GM21447 (cell line): Measurements from ENCODE around the gene ZSWIM5.
"Not testable (repeated sequence)": the region's sequence is repeated elsewhere in the genome, so short reads cannot be mapped to it uniquely, and the experiment has no call there.

Experiments used
- ATAC-seq: cut with Tn5 transposase; IDR thresholded peaks from one replicate; pipeline ENCODE4 v1.9.1; 2021; ENCODE audit not compliant: unreplicated experiment

Gene ZSWIM5

DNA sequence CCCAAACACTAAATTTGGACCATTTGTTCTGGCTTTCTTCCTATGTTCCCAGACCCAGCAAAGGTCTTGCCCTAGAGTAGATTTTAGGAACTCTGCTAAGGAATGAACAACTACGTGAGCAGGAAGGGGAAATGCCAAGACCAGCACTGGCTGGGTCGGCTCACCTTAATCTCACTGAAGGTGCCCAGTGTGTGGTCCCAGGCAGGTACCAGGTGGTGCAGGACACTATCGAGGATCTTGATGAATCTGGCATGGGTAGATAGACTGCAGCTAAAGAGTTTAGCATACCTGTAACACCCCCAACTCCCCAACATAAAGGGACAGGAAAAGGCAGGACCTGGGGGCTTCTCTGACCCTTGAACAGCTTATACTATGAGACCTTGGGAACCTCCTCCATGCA is 198.3 kb downstream of the ZSWIM5 start:
- ATAC-seq: no peak

DNA sequence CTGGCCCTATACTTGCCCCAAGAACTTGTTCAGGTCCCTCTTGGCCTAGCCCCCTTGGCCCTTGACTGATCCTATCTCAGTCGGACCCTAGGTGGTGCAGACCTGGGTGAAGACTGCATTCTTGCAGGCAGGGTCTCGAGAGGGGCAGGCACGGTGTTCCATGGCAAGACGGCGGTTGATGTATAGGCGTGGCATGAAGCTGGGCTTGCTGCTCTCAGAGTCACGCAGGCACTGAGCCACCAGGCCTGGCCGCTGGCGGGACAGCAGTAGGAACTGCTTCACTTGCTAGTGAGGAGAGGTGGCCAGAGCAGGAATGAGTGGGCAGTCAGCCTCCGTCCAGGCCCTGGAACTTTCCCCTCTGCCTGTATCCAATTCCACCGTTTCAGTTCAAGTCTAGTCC is 199.1 kb downstream of the ZSWIM5 start:
- ATAC-seq: no peak

DNA sequence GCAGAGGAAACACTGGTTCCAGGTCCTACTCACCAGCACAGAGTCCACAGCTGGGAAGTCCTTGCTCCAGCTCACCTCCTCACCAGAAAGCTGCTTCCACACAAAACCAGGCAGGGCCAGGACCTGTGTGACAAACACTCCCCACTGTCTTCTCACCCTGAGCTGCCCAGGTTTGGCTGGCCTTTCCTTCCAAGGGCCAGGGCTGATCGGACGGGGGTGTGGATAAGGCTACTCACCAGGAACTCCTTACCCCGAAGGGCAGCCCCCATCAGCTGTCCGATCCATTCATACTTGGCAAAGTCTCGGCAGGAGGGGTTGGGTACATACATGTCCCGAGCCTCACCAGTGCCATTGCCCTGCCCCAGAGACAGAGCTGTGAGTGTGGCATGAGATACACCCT is 200.6 kb downstream of the ZSWIM5 start:
- ATAC-seq: no peak

DNA sequence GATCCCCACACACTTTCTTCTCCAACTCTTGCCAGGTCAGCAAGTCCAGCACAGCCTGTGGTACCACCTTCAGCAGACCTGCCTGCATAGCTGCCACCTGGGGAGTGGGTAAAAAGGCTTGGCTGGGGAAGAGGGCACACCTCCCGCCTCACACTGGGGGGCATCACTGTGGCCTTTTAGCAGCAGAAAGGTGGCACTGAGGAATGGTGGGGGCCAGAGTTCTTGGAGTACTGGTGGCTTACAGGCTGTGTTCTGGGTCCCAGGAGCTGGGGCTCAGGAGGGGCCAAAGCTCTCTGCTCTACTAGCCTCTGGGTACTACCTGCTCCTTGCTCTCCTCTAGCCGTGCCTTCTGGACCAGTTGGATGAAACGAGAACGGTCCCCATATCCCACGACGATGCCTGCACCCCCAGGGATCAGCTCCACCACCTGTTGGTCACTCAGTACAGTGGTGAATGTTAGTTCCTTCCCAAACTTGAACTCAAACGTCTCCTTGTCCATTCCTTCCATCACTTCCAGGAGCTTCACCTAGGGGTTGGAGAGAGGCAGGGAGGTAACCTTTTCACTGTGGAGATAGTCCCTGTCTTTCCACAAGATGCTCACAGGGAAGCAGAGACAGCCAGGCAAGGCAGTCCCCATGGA is 202.0 kb downstream of the ZSWIM5 start:
- ATAC-seq: no peak

DNA sequence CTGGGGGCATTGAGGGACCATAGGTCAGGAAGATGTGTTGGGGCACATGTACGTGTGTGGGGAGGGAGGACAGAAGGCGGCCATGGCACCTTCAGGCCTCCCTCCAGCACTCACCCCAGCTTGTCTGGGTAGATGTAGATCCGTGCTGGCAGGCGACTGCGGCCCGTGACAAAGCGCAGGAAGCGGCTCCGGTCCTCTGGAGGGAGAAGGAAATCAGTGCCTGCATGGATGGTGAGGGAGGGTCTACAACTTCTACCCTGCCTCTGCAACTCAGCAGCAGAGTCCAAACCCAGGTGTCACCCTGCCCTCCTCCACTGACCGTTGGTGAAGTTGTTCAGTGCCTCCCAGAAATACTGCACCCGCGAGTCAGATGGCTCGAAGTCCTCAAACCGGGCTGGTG is 202.7 kb downstream of the ZSWIM5 start:
- no peak for ATAC-seq

DNA sequence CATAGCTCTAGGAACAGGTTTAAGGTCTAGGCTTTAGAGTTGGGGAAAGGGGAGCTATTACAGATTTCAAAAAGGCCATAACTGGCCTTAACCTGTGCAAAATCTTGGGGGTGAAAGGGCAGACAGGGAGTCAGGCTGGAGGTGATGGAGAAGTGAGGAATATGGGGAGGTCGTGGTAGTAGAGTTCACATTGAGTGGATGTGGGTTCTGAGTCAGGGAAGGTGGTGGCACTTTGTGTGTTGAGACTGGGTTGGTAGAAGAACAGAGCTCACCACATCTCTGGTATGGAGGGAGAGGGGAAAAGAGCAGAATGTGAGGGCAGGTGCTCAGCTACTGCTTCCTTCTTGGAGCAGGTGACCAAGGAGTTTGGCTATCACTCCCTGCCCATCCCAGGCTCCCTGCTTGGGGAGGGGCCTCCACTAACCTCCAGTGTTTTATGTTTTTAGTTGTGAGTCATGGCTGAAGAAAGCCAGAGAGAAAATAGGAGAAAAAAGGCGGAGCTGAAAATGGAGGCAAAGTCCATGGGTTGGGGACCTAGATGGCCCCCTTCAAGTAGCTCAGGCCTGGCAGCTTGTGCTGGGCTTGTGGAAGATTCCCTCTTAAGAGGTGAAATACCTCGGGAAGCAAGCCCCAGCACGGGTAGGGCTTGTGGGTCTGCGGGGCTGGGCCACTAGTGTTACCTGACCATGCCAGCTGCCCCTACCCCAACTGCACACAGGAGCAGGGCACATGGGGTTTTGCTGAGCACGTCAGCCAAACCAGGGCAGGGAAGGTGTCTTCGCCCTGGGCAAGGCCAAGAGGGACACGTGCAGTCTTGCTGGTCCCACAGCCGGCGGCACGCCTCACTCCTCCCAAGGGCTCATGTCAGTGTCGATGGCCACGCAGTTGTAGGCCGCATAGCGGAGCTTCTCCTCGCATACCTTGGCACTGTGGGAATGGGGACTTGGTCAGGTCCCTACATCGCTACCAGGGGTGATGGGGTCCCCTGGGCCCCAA is 203.5 kb downstream of the ZSWIM5 start:
- ATAC-seq: no peak

DNA sequence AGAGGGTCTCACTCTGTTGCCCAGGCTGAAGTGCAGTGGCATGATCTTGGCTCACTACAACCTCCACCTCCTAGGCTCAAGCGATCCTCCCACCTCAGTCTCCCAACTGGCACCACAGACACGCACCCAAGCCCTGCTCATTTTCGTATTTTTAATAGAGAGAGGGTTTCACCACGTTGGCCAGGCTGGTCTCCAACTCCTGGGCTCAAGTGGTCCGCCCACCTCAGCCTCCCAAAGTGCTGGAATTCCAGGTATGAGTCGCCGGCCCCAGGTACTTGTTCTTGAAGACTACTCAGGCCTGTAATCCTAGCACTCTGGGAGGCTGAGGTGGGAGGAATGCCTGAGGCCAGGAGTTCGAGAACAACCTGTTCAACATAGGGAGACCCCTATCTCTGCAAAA is 204.8 kb downstream of the ZSWIM5 start:
- not testable (repeated sequence) for ATAC-seq

DNA sequence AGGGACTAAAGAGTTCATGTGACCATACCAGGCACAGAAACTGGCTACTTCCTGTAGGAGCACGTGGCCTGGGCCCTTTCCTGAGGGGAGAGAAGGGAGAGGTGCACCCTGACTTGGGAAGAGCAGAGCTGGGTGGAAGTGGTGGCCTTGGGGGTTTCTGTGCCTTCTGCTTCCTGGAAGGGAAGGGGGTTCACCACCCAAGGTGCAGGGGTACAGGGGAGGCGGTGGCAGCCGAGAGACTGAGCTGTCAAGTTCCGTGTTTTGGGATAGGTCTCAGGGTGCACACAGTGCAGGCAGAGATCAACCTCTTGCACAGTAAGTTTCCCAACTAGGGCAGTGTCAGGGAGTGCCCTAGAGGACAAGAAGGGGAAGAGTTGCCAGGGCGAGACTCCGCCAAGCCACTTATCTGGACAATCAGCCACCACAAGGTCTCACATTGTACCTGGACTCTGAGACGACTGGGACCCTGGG is 205.4 kb downstream of the ZSWIM5 start:
- no peak for ATAC-seq

DNA sequence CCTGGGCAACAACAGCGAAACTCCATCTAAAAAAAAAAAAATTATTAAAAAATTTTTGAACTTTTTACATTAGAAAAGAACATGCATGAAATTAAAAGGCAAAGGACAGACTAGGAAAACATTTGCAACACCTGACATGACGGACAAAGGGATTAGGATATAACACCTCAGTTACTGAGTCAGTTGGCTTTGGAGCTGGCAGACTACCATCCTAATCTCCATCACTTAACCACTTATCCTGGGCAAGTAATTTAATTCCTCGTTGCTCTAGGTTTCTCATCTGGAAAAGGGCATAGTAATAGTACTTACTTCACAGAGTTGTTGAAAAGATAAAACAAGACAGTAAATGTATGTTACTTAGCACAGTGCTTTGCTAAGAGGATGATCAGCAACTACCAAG is 207.2 kb downstream of the ZSWIM5 start:
- no peak for ATAC-seq

DNA sequence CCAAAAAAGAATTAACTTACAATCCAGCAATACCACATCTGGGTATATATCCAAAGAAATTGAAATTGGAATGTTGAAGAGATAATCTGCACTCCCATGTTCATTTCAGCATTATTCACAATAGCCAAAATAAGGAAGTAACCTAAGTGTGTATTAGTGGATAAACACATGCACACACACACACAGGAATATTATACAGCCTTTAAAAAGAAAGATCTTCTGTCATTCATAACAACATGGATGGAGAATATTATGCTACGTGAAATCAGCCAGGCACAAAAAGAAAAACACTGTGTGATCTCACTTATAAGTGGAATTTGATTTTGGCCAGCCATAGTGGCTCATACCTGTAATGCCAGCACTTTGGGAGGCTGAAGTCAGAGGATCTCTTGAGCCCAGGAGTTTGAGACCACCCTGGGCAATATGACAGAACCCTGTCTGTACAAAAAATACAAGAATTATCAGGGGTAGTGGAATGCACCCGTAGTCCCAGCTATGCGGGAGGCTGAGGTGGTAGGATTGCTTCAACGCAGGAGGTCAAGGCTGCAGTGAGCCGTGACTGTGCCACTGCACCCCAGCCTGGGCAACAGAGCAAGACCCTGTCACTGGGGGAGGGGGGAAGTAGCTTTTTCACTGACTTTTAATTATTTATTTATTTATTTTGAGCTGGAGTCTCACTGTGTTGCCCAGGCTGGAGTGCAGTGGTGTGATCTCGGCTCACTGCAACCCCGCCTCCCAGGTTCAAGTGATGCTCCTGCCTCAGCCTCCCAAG is 210.8 kb downstream of the ZSWIM5 start:
- ATAC-seq: no peak

DNA sequence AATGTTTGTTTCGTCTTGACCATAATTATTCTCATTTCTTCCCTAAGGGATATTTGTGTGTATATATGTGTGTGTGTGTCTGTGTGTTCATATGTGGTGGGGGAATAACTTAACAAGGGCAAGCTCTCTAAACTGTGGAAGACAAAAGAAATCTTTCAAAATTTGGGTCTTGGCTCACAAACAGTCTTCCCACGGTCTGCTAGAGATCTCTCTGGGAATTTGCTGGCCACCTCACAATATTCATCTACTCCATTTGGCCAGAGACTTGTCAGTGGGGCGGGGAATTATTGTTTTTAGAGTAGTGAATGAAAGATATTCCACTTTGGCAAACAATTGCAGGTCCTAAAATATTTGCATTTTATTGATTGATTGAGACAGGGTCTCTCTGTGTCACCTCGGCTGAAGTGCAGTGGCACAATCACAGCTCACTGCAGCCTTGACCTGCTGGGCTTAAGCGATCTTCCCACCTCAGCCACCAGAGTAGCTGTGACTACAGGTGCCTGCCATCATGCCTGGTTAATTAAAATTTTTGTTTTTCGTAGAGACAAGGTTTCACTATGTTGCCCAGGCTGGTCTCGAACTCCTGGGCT is 212.0 kb downstream of the ZSWIM5 start:
- ATAC-seq: no peak

DNA sequence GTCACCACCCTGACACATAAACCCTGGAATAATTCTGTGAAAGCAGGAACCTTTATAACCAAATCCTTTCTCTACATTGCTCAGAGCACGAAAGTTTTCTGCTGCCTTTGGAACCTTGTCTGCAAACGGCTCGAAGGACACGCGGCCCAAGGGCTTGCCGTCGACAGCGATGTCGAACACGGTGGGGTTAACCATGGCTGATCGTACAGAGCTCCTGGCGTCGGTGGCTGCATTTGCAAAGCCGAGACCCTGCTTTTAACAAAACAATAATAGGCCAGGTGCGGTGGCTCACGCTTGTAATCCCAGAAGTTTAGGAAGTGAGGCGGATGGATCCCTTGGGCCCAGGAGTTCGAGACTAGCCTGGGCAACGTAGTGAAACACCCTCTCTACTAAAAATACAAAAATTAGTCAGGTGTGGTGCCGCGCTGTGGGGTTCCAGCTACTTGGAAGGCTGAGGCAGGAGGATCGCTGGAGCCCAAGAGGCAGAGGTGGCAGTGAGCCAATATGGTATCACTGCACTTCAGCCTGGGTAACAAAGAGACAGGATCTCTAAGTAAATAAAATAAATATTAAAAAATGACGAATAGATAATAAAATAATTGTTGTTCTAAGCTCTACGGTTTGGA is 217.8 kb downstream of the ZSWIM5 start:
- no peak for ATAC-seq

DNA sequence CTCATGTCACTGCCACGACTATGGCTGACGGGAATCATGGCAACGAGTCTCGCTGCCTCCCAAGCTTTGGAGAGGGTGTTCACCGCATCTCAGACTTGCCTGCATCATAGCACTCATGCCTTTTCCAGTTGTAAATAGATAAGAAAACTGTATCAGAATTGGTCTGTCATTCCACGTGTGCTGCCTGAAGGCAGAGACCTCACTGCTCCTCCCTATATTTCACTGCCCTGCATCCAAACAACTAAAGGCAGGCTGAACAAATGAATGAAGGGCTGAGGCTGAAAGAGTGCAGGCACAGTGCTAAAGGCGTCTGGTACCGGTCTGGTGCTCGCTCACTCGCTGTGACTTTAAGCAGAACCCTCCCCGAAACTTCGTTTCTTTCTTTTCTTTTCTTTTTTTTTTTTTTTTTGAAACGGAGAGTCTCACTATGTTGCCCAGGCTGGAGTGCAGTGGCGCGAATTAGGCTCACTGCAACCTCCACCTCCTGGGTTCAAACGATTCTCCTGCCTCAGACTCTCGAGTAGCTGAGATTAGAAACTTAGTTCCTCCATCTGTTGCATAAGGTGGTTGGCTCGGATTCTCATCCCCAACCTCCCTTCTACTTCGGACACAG is 220.6 kb downstream of the ZSWIM5 start:
- peak; percentile 4 for ATAC-seq

DNA sequence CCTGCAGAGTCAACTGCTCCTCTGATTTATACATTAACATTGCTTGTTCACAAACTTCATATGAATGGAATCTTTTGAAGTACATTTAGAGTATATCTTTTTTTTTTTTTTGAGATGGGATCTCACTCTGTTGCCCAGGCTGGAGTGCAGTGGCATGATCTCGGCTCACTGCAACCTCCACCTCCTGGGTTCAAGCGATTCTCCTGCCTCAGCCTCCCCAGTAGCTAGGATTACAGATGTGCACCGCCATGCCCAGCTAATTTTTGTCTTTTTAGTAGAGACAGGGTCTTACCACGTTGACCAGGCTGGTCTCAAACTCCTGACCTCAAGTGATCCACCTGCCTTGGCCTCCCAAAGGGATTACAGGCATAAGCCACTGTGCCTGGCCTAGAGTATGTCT is 229.0 kb downstream of the ZSWIM5 start:
- not testable (repeated sequence) for ATAC-seq

DNA sequence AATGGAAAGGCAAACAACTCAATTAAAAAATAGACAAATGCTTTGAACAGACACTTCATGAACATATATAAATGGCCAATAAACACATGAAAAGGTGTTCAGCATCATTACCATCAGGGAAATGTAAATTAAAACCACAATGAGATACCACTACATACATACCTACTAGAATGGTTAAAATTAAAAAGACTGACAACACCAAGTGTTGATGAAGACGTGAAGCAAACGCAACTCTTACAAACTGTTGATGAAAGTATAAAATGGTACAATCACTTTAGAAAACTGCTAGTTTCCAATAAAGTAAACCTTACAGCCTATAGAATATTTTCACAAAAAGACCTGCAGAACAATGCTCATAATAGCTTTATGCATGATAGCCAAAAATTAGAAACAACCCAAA is 230.2 kb downstream of the ZSWIM5 start:
- ATAC-seq: no peak

DNA sequence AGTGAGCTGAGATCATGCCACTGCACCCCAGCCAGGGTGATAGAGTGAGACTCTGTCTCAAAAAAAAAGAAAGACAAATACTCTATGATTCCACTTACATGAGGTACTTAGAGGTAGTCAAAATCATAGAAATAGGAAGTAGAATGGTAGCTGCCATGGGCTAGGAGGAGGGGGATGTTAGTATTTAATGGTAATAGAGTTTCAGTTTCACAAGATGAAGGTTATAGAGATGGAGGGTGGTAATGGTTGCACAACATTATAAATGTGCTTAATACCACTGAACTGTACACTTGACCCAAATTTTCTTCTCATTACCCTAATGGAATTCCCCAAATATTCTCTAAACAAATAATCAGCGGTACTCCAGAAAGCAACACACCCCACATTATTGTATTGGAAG is 232.8 kb downstream of the ZSWIM5 start:
- no peak for ATAC-seq

DNA sequence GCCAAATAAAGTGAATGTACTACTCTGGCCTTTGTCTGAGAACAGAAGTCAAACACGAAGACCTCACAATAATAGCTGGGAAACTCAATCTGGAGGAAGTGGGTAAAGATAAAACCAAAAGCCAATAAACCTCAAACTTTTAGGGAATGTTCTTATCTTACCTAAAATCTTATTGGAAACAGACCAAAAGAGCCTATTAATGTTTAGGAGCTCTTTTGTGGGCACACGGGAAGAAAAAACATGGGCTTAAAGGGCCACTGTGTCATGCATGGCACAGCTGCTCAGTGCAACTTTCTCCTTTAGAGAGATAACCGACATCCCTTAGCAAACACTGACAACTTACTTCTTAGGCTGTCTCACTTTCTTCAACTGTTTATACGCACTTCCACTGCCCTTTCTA is 236.1 kb downstream of the ZSWIM5 start:
- no peak for ATAC-seq
